Stimulated activated CD8-positive, alpha-beta memory T cell treated with anti-CD3 and anti-CD28 coated beads, Interleukin-2, amount 100 ng/mL, for 1 hour (primary cell): ENCODE results near the gene B3GNT3.
"Not testable (repeated sequence)": the region's sequence is repeated elsewhere in the genome, so short reads cannot be mapped to it uniquely, and the experiment has no call there.

Experiments used
- DNase-seq, 2 donors: peaks; one replicate each; pipeline ENCODE4 v3.0.0-alpha.2; 2020; ENCODE audit warnings: low read depth in 2 of 2

Gene B3GNT3

DNA sequence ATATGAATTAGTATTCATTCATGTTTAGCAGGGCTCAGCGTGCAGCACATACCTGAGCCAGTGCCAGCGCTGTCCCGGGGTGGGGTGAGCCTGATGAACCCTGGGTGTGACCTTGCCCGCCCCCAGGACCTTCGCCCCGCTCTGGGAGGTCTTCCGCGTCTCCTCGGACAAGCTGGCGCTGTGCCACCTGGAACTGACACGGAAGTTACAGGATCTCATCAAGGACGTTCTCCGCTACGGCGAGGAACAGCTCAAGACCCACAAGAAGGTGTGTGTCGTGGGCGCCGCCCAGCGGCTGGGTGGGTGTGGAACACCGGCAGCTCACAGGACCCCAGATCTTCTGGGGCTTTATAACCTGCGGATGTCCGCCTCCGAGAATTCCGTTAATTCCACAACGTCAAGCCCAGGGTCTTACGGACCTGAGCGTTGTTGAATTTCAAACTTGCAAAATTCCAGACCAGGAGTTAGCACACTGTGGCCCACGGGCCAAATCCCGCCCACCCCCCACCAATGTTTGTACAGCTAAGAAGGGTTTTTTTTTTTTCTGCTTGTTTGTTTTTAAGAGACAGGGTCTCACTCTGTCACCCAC lies 28.3 kb upstream of the B3GNT3 start:
- no peak for DNase-seq

DNA sequence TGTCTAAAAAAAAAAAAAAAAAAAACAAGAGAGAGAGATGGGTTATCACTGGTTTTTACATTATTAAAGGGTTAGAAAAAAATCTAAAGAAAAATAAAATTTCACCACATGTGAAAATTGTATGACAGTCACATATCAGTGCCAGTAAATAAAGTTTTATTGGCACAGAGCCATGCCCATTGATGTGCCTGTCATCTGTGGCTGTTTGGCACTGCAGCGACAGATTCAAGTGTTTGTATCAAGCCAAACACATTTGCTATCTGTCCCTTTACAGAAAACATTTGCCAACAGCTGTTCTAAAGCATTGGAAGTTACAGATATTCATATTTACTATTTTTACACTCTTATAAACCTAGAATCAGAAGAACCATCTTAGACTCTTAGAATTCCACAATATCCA lies 27.4 kb upstream of the B3GNT3 start:
- no peak for DNase-seq

- no peak for DNase-seq
Measured at GRCh38 chr19:17770613-17771012, 24.3 kb upstream of the B3GNT3 start.

DNA sequence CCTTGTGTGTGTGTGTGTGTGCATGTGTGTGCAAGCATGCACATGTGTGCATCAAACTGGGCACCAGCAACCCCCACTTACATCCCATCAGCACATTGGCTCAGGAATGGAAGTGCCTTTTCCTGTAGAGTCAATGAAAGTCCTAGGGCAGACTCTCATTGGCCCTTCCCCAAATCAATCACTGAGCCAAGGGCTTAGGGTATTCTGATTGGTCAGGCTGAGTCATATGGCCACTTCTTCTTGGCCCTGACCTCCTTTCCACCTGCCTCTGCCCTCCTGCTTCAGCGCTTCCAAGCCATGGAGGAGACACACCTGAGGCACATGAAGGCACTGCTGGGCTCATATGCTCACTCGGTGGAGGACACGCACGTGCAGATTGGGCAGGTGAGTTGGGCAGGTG lies 22.8 kb upstream of the B3GNT3 start:
- no peak for DNase-seq

DNA sequence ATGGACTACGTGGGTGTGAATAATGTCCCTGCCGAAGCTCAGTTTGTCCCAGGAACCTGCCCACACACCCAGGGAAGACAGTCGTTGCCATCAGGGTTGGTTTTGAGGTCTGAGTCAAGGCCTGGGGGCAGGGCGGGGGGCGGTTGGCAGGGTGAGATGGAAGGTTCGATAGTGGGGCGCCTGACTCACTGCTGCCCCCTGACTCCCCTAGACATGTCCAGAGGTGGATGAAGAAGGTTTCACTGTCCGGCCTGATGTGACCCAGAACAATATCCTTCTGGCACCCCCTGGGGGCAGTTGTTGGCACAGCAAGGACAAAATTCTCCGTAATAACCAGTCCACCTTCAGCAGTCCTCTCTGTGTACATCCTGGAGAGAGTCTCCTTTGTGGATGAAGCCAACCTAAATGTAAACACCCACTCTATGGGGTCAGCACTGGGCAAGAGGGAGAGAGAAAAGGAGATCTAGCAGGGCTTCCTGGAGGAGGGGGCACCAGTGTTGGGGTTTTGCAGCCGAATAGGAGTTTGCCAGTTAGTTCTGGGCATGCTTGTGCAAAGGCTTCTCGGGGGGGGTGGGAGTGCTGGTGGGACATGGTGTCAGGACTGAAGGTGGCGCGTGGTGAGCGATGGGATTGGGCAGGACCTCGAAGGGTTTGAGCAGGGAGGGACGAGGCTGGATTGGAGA lies 19.6 kb upstream of the B3GNT3 start:
- DNase-seq: no peak

- DNase-seq: no peak
Measured at GRCh38 chr19:17775991-17776803, 18.7 kb upstream of the B3GNT3 start.

GRCh38 chr19:17777840-17778239 lies 17.1 kb upstream of the B3GNT3 start:
- not testable (repeated sequence) for DNase-seq

GRCh38 chr19:17778251-17778967 lies 16.5 kb upstream of the B3GNT3 start:
- DNase-seq: peak in 1 of 2 donors; percentile 11

- no peak for DNase-seq
Measured at GRCh38 chr19:17778968-17779929, 15.7 kb upstream of the B3GNT3 start.

DNA sequence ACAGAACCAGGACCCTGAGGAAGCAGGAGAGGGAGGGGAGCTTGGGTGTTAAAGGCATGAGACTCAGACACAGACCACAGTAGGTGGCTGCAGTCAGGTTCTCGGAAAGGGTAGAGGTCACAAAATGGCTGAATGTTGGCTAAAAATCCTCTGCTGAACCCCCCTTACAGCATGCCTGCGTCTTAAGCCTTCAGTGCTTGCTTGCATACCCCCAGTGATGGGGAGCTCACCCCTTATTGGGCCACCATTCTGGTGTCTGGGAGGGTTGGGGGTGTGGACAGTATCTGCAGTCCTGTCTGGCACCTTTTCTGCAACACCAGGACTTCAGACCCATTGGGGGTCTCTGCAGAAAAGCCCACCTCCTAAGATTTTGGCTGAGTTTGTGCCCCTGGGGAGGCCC lies 14.2 kb upstream of the B3GNT3 start:
- no peak for DNase-seq

- DNase-seq: not testable (repeated sequence)
Measured at GRCh38 chr19:17783721-17784120, 11.2 kb upstream of the B3GNT3 start.

GRCh38 chr19:17784201-17785008 lies 10.5 kb upstream of the B3GNT3 start:
- DNase-seq: peak; percentile 40 to 49

DNA sequence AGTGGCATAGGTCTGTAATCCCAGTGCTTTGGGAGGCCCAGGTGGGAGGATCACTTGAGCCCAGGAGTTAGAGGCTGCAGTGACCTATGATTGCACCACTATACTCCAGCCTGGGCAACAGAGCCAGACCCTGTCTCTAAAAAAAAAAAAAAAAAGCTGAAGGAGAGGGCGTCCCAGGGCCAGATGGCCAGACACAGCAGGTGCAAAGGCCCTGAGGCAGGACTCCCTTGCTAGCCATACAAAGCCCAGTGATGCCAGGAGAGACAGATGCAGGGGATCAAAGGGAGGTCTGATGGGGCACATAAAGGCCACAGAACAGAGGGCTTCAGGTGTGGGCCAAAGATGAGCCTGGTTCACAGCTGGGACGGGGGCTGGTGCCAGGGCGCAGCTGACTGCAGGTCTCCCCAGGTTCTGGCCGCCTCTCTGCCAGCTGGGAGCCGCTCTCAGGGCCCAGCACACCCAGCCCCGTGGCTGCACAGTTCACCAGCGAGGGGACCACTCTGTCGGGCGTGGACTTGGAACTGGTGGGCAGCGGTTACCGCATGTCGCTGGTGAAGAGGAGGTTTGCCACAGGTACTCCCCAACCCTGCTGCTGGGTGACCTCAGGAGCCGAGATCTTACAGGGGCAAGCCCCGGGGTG lies 7.5 kb upstream of the B3GNT3 start:
- DNase-seq: no peak

DNA sequence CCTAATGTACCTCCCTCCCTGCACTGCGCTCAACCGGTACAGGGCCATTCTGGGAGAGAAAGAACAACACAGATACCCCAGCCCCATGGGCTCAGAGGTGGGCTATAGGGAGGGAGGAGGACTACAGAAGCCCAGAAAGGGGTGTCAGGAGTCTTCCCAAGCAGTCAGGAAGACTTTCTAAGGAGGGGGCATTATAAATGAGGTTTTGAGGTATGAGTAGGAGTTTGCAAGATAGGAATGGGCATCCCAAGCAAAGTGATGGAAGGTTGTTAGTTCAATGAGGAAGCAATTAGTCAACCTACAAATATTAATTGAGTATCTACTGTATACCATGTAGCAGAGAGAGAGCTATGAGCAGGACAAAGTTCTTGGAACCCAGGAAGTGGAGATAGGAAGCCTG lies 6.3 kb upstream of the B3GNT3 start:
- no peak for DNase-seq

DNA sequence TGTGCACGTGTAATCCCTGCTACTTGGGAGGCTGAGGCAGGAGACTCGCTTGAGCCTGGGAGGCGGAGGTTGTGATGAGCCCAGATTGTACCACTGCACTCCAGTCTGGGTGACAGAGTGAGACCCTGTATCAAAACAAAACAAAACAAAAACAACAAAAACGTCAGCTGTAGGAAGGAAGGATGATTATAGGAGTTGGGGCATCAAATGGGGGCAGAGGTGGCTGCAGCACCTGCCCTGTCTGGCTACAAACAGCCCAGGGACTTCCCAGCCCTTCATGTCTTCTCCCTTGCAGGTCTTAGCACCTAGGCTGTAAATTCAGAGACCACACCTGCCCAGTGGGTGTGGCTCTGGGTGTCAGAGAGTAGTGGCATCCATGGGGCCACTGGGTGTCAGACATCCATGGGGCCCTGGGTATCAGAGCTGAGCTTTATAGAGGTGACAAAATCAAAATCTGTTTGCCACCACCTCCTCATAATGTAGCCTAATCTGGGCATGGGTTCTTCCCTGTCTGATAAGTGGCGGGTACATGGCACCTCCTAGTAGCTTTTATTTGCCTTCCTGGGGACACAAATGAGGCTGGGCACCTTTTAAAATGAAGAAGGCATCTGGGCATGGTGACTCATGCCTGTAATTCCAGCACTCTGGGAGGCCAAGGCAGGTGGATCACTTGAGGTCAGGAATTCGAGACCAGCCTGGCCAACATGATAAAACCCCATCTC lies 4.7 kb upstream of the B3GNT3 start:
- no peak for DNase-seq

GRCh38 chr19:17794412-17794730 lies 567 bp upstream of the B3GNT3 start:
- no peak for DNase-seq

- no peak for DNase-seq
Measured at GRCh38 chr19:17795495-17795856, 538 bp downstream of the B3GNT3 start.

DNA sequence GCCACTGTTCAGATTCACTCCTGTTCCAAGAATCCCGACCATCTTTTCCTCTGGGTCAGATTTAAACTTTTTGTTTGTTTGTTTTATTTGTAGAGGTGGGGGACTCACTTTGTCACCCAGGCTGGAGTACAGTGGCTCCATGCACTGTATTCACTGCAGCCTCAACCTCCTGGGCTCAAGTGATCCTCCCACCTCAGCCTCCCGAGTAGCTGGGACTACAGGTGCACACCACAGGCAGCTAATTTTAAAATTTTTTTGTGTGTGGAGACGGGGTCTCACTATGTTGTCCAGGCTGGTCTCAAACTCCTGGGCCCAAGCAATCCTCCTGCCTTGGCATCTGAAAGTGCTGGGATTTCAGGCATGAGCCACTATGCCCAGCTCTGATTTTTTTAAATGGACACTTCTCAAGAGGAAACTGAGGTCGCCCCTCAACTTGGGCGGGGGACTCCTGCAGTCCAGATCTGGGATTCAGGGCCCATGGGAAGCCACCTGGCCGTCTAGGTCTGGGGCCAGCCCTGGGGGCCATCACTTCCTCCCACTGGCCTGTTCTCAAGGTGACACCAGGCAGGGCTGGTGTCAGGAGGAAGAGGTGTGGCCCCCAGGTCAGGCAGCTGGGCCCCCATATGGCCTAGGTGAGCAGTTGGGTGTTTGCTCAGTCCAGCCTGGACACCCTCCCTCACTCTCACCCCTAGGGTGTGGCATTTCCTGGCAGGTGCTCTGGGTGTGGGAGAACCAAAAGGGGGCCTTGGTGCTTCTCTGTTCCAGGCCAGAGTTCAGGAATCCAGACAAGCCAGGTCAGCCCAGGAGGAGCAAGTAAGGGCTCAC lies 1.3 kb downstream of the B3GNT3 start:
- no peak for DNase-seq
